ENCODE data around the gene RPL22L1. TPM values are rescaled to one million over a fixed set of nuclear protein-coding genes. Genes with fewer than 3 reads are reported as not detected.
"Not testable (repeated sequence)": the region's sequence is repeated elsewhere in the genome, so short reads cannot be mapped to it uniquely, and the experiment has no call there.

RPL22L1 gene
- total RNA-seq, 4 donors from 2014 or later, result 80.5 to 129 (median 86.5) TPM

DNA sequence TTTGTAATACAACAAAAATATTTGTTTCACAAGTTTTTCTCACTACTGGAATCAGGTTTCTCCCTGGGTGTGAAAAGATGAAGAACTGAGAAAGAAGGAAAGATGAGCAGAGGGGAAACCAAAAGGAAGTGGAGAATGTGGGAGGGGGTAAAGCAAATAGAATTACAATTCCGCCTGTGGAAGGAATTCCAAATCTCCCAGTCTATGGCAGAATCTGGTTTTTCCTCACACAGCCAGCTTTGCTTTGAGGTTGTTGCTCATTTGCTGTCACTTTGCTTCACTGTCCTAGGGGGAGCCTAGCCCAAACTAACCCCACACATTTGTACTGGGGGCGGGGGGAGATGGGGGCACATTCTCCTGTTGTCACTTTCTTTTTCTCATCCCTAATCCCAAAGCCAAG is 43.9 kb downstream of the RPL22L1 start:
- intact Hi-C loops (cut with DNase I; ENCODE audit: low total_unique reads), result no loop called here
- no peak for DNase-seq (ENCODE audit: low spot score in 2 of 2)
- H3K4me3 ChIP-seq (ENCODE audit: low read depth, poor library complexity, severe bottlenecking), result no peak overlapping the region
- 66 to 69% methylated on average over 2 of the region's 2 CpGs for WGBS, 2 donors
- no peak for TF ChIP-seq POLR2A (IDR thresholded peaks at IDR 0.05)
- TF ChIP-seq, protein P1, sequence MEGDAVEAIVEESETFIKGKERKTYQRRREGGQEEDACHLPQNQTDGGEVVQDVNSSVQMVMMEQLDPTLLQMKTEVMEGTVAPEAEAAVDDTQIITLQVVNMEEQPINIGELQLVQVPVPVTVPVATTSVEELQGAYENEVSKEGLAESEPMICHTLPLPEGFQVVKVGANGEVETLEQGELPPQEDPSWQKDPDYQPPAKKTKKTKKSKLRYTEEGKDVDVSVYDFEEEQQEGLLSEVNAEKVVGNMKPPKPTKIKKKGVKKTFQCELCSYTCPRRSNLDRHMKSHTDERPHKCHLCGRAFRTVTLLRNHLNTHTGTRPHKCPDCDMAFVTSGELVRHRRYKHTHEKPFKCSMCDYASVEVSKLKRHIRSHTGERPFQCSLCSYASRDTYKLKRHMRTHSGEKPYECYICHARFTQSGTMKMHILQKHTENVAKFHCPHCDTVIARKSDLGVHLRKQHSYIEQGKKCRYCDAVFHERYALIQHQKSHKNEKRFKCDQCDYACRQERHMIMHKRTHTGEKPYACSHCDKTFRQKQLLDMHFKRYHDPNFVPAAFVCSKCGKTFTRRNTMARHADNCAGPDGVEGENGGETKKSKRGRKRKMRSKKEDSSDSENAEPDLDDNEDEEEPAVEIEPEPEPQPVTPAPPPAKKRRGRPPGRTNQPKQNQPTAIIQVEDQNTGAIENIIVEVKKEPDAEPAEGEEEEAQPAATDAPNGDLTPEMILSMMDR (IDR thresholded peaks at IDR 0.05), result no peak

DNA sequence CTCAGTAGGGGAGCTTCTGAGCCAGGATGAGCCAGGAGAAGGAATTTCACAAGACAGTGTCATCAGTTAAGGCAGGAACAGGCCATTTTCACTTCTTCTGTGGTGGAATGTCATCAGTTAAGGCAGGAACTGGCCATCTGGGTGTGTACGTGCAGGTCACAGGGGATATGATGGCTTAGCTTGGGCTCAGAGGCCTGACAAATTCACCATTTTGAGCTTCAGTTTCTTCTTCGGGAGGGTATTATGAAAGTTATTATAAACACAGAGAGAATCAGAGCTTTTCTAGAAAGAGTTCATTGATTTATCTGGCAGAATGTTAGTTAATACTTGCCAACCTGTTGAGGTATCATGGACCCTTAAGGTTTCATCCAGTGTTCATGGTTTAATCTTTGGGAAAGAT is 46.4 kb downstream of the RPL22L1 start:
- WGBS, 2 donors, result 87 to 91% methylated on average over 2 of the region's 2 CpGs
- DNase-seq (ENCODE audit: low spot score in 2 of 2); intact Hi-C loops (cut with DNase I; ENCODE audit: low total_unique reads); H3K4me3 ChIP-seq (ENCODE audit: low read depth, poor library complexity, severe bottlenecking): not testable (repeated sequence)

DNA sequence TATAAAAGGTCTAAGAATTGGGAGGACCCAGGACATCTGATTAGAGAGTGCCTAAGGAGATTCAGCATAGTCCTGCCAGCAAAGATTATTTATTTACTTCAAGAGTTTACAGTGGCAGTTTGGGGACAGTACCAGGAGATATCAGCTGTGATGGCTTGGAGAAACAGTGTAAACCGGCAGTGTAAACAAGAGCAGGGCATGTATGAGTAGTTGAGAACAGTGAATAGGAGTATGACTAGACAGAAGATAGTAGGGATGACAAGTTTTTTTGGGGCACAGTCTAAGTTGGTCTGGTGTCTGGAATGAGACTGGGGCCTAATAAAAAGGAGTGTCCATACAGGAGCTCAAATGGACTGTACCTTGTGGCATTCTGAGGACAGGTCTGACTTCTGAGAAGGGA is 51.7 kb downstream of the RPL22L1 start:
- WGBS, 2 donors, result 95 to 100% methylated on average over 1 of the region's 1 CpG
- intact Hi-C loops (cut with DNase I; ENCODE audit: low total_unique reads), result not testable (repeated sequence)

DNA sequence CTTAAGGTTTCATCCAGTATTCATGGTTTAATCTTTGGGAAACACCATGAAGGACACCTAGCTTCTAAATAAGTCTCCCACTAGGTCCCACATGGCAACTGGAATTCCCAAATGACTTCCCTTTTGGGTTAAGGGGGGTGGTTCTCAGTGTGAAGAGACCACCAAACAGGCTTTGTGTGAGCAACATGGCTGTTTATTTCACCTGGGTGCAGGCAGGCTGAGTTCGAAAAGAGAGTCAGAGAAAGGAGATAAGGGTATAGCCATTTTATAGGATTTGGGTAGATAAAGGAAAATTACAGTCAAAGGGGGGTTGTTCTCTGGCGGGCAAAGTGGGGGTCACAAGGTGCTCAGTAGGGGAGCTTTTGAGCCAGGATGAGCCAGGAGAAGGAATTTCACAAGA is 52.5 kb downstream of the RPL22L1 start:
- H3K4me3 ChIP-seq (ENCODE audit: low read depth, poor library complexity, severe bottlenecking); DNase-seq (ENCODE audit: low spot score in 2 of 2); intact Hi-C loops (cut with DNase I; ENCODE audit: low total_unique reads): not testable (repeated sequence)
- 86 to 90% methylated on average over 2 of the region's 2 CpGs for WGBS, 2 donors

More for the DNA sequence above, 51.7 kb downstream of the RPL22L1 start:
- DNase-seq (ENCODE audit: low spot score in 2 of 2); H3K4me3 ChIP-seq (ENCODE audit: low read depth, poor library complexity, severe bottlenecking): not testable (repeated sequence)

DNA sequence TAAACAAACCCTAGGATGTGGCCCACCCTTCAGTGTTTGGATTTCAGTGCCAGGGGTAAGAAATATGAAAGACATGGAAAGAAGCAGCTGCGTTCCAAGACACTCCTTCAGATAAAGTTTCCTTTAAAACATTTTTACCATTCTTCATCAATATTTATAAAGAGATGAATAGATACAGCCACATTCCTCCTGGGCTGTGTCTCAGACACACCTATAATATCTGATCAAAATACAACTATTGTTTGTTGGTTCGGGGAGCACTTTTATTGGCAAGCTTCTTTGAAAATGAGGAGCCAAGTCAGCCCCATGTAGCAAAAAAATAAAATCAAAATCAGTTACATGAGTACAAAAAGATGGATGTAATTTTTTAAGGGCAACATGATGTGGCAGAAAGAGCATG is 53.2 kb downstream of the RPL22L1 start:
- no peak overlapping the region for H3K4me3 ChIP-seq (ENCODE audit: low read depth, poor library complexity, severe bottlenecking)
- TF ChIP-seq, protein P1 (IDR thresholded peaks at IDR 0.05), result no peak
- no peak for TF ChIP-seq POLR2A (IDR thresholded peaks at IDR 0.05)
- DNase-seq (ENCODE audit: low spot score in 2 of 2), result no peak
- intact Hi-C loops (cut with DNase I; ENCODE audit: low total_unique reads), result no loop called here
- WGBS, 2 donors, result 63 to 73% methylated on average over 2 of the region's 2 CpGs

DNA sequence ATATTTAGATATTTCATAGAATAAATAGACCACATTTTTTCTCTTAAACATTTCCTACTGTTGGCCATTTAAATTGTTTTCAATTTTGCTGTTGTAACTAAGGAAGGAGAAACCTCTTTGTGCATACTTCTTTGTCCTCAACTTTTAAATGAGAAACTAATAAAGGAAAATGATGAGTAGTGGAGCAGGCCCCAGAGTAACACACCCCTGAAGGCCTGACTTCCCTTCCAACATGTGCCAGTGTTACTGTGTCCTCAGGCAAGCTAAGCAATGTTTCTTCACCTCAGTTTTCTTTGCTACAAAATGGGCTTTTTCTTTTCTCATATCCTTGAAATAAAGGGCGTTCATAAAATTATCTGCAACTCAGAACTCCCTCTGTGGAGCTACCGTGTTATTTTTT is 53.7 kb downstream of the RPL22L1 start:
- intact Hi-C loops (cut with DNase I; ENCODE audit: low total_unique reads), result no loop called here

DNA sequence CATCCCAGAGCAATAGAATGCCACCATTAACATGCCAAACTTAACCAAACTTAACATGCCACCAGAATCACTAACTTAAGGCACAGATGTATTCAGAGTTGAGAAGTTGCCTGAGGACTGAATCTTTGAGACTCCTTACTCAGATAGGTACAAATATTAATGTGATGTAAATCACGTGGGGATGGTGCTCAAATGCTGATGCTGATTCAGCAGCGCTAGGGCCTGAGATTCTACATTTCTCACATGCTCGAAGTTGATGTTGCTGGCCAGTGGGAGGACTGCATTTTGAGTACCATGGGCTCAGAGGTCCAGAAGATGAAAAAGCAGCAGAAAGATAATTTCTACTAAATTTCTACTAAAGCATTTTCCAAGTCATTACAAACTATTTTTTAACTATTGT is 54.1 kb downstream of the RPL22L1 start:
- intact Hi-C loops (cut with DNase I; ENCODE audit: low total_unique reads), result no loop called here
- DNase-seq (ENCODE audit: low spot score in 2 of 2), result no peak
- H3K4me3 ChIP-seq (ENCODE audit: low read depth, poor library complexity, severe bottlenecking), result no peak overlapping the region
- WGBS, 2 donors, result 66 to 74% methylated on average over 3 of the region's 3 CpGs
- no peak for TF ChIP-seq POLR2A (IDR thresholded peaks at IDR 0.05)
- TF ChIP-seq, protein P1 (IDR thresholded peaks at IDR 0.05), result no peak

More for the DNA sequence above, 53.7 kb downstream of the RPL22L1 start:
- no peak for TF ChIP-seq POLR2A (IDR thresholded peaks at IDR 0.05)
- TF ChIP-seq, protein P1 (IDR thresholded peaks at IDR 0.05), result no peak
- H3K4me3 ChIP-seq (ENCODE audit: low read depth, poor library complexity, severe bottlenecking), result no peak overlapping the region
- WGBS, 2 donors, result 80 to 87% methylated on average over 2 of the region's 2 CpGs
- no peak for DNase-seq (ENCODE audit: low spot score in 2 of 2)
